Measurements from ENCODE around the gene PDLIM5.
A peak's percentile ranks its signal among the peaks of the same experiment; 100 is the strongest.

PDLIM5 gene

GRCh38 chr4:94700298-94700697 is 248.6 kb downstream of the PDLIM5 start:
- DNase-seq (ENCODE audit: low read depth) = no peak

GRCh38 chr4:94701631-94702300 is 250.0 kb downstream of the PDLIM5 start:
- no peak for DNase-seq (ENCODE audit: low read depth)

GRCh38 chr4:94711635-94712034 is 259.9 kb downstream of the PDLIM5 start:
- DNase-seq (ENCODE audit: low read depth) = peak; percentile 59

- DNase-seq (ENCODE audit: low read depth) = no peak
Observed at GRCh38 chr4:94714365-94715160, 262.8 kb downstream of the PDLIM5 start.

GRCh38 chr4:94715726-94716125 is 264.0 kb downstream of the PDLIM5 start:
- no peak for DNase-seq (ENCODE audit: low read depth)

Measured in iris pigment epithelial cell (primary cell).